ENCODE measurements around the gene FAM185A. TPM values are rescaled to one million over a fixed set of nuclear protein-coding genes. Genes with fewer than 3 reads are reported as not detected.

The FAM185A gene
- total and polyA plus RNA-seq, 2 experiments from 2014 or later, result 2.9 to 5.0 TPM

- TF ChIP-seq EZH2phosphoT487 (IDR thresholded peaks at IDR 0.05; ENCODE audit: insufficient read depth, low read depth) (no peak), EZH2 (IDR thresholded peaks at IDR 0.05; ENCODE audit: insufficient read depth, poor library complexity, severe bottlenecking) (no peak)
- H2AFZ ChIP-seq, result no peak overlapping the region
- H3K9me2 ChIP-seq (ENCODE audit: insufficient read depth), result no peaks in the 10 kb centered on the region
- no peaks in the 10 kb centered on the region for H3F3A ChIP-seq (ENCODE audit: insufficient read depth)
- DNase-seq, result no peak
- no peaks in the 10 kb centered on the region for H3K79me2 ChIP-seq (ENCODE audit: insufficient read depth)
- in situ Hi-C loops (cut with MboI), result no loop called here
- no peaks in the 10 kb centered on the region for H3K4me1 ChIP-seq (ENCODE audit: insufficient read depth)
- H3K9ac ChIP-seq, result no peak overlapping the region
- H3K9me3 ChIP-seq (ENCODE audit: low read depth), result no peaks in the 10 kb centered on the region
- no peaks in the 10 kb centered on the region; the same call in 1 of the 2 replicates for H3K36me3 ChIP-seq (ENCODE audit: low read depth)
- no peak overlapping the region for H3K4me2 ChIP-seq (ENCODE audit: unreplicated experiment)
- no peaks in the 10 kb centered on the region for H3K27me3 ChIP-seq (replicated peaks; ENCODE audit: insufficient read depth)
- no peak overlapping the region for H3K4me3 ChIP-seq
- 92 to 94% methylated on average over 7 of the region's 7 CpGs for WGBS, 2 experiments (ENCODE audit: low coverage in 1 of 2, low lambda C conversion rate in 2 of 2, missing lambda C conversion rate in 2 of 2)
- no peak overlapping the region for H3K27ac ChIP-seq
- no peaks in the 10 kb centered on the region for H4K20me1 ChIP-seq (ENCODE audit: insufficient read depth)
Measured at GRCh38 chr7:102806613-102807012, 57.8 kb downstream of the FAM185A start.

DNA sequence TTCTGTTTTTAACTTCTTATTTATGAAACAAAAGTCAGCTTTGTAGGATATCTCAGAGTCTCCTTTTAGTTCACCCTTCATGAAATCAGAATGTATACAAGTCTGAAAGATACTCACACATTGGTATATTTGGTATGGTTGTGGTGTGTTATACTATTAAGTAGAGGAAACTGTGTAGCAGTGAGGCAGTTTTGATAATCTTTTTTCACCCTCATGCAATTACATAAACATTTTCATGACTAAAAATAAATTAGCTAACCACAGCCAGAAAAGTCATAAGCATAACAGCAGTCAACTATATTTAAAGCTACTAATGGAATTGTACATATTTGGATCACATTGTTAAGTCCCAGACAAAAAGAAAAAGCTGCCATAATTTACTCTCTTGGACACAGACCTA, 62.1 kb downstream of the FAM185A start:
- H3K27me3 ChIP-seq (replicated peaks; ENCODE audit: insufficient read depth), result no peaks in the 10 kb centered on the region
- in situ Hi-C loops (cut with MboI), result no loop called here
- no peaks in the 10 kb centered on the region for H3K9me3 ChIP-seq (ENCODE audit: low read depth)
- no peak overlapping the region for H3K27ac ChIP-seq
- no peaks in the 10 kb centered on the region for H4K20me1 ChIP-seq (ENCODE audit: insufficient read depth)
- no peaks in the 10 kb centered on the region for H3K9me2 ChIP-seq (ENCODE audit: insufficient read depth)
- no peak for TF ChIP-seq EZH2phosphoT487 (IDR thresholded peaks at IDR 0.05; ENCODE audit: insufficient read depth, low read depth)
- no peak for TF ChIP-seq EZH2 (IDR thresholded peaks at IDR 0.05; ENCODE audit: insufficient read depth, poor library complexity, severe bottlenecking)
- no peak overlapping the region for H3K4me2 ChIP-seq (ENCODE audit: unreplicated experiment)
- no peaks in the 10 kb centered on the region; the same call in 1 of the 2 replicates for H3K36me3 ChIP-seq (ENCODE audit: low read depth)
- no peak for DNase-seq
- peaks cover 14% of the 10 kb centered on the region for H3F3A ChIP-seq (ENCODE audit: insufficient read depth)
- no peak overlapping the region for H3K9ac ChIP-seq
- no peak overlapping the region for H2AFZ ChIP-seq
- H3K4me3 ChIP-seq, result no peak overlapping the region
- peaks cover 12% of the 10 kb centered on the region for H3K4me1 ChIP-seq (ENCODE audit: insufficient read depth)
- H3K79me2 ChIP-seq (ENCODE audit: insufficient read depth), result no peaks in the 10 kb centered on the region

DNA sequence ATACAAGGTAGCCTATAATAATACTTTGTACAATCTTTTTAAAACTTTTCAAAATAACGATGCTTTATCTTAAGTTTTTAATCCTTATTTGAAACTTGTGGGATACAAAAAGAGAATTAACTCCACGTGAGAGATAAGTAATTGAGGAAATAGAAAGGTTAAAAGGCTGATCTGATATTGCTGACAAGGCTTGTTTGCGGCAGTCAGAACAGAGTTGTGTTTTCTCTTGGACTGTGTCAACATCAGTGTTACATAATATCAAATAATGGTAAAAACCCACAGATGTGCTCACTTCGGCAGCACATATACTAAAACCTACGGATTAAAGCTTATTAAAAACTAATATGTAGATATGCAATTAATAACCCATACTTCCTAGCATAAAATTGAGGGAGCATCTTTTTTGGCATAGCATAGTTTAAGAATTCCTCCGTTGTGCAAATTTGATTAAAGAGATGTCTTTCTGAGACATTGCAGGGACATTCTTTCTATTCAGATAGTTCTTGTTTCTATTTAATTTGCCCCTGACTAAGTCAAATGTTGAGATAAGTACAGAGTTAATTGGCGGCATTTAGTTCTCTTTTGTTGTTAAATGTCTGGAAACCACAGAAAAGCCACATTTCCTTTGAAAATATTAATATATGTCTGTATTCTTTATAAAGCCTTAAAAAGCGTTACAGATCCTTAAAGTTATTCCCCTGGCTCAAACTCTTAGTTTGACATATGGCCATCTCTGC, 63.3 kb downstream of the FAM185A start:
- Histone ChIP-seq H2AFZ (no peak overlapping the region), H3F3A (ENCODE audit: insufficient read depth) (peaks cover 14% of the 10 kb centered on the region), H4K20me1 (ENCODE audit: insufficient read depth) (no peaks in the 10 kb centered on the region), H3K9me3 (ENCODE audit: low read depth) (no peaks in the 10 kb centered on the region), H3K9me2 (ENCODE audit: insufficient read depth) (no peaks in the 10 kb centered on the region), H3K4me2 (ENCODE audit: unreplicated experiment) (no peak overlapping the region), H3K27me3 (replicated peaks; ENCODE audit: insufficient read depth) (no peaks in the 10 kb centered on the region), H3K4me3 (no peak overlapping the region), H3K9ac (no peak overlapping the region), H3K36me3 (ENCODE audit: low read depth) (no peaks in the 10 kb centered on the region; the same call in 1 of the 2 replicates), H3K27ac (no peak overlapping the region), H3K4me1 (ENCODE audit: insufficient read depth) (peaks cover 12% of the 10 kb centered on the region), H3K79me2 (ENCODE audit: insufficient read depth) (no peaks in the 10 kb centered on the region)
- in situ Hi-C loops (cut with MboI), result no loop called here
- WGBS, 2 experiments (ENCODE audit: low coverage in 1 of 2, low lambda C conversion rate in 2 of 2, missing lambda C conversion rate in 2 of 2), result 81 to 85% methylated on average over 8 of the region's 8 CpGs
- DNase-seq, result no peak
- no peak for TF ChIP-seq EZH2 (IDR thresholded peaks at IDR 0.05; ENCODE audit: insufficient read depth, poor library complexity, severe bottlenecking)
- TF ChIP-seq EZH2phosphoT487 (IDR thresholded peaks at IDR 0.05; ENCODE audit: insufficient read depth, low read depth), result no peak

DNA sequence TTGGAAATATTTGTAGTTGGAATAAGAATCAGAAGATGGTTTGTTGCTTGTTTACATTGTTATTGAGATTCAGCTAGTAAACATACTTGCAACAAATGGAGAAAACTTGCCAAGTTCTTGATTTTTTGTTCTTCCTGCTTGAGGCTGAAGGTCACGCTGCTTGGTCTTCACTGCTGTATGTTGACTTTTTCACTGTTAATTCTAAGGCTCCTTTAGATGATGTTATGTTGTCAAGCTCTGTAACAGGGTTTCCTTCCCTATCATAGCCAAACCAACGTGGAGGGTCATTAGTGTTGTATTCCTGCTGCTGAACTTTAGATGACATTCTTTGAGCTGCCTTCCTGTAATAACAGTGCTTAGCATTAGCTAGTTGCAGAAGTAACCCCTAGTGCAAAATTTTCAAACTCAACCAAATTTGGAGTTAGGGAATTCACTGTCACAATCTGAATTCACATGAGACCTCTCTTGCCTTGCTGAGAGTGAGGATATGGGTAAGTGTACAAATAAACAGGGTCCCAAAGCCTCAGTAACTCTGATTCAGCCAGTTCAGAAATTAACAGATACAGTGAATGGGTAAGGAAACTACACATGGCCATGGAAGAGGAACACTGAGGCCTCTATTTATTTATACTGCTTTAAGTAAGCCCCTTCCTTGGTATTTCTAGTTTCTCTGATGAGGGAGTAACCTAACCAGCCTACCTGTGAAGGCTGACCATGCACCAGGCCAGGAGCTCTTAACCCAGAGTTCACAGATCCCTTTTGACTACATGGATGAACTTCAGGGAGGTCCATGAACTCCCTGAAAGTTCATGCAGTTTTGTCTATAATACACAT, 64.6 kb downstream of the FAM185A start:
- 95 to 100% methylated on average over 2 of the region's 2 CpGs for WGBS, 2 experiments (ENCODE audit: low coverage in 1 of 2, low lambda C conversion rate in 2 of 2, missing lambda C conversion rate in 2 of 2)
- H3K9me3 ChIP-seq (ENCODE audit: low read depth), result no peaks in the 10 kb centered on the region
- no peak for TF ChIP-seq EZH2phosphoT487 (IDR thresholded peaks at IDR 0.05; ENCODE audit: insufficient read depth, low read depth)
- TF ChIP-seq EZH2 (IDR thresholded peaks at IDR 0.05; ENCODE audit: insufficient read depth, poor library complexity, severe bottlenecking), result no peak
- no peak overlapping the region for H3K27ac ChIP-seq
- H3F3A ChIP-seq (ENCODE audit: insufficient read depth), result peaks cover 14% of the 10 kb centered on the region
- no peaks in the 10 kb centered on the region for H3K79me2 ChIP-seq (ENCODE audit: insufficient read depth)
- no peaks in the 10 kb centered on the region; the same call in 1 of the 2 replicates for H3K36me3 ChIP-seq (ENCODE audit: low read depth)
- no peaks in the 10 kb centered on the region for H4K20me1 ChIP-seq (ENCODE audit: insufficient read depth)
- in situ Hi-C loops (cut with MboI), result no loop called here
- H3K4me2 ChIP-seq (ENCODE audit: unreplicated experiment), result no peak overlapping the region
- no peak overlapping the region for H2AFZ ChIP-seq
- H3K9me2 ChIP-seq (ENCODE audit: insufficient read depth), result no peaks in the 10 kb centered on the region
- DNase-seq, result no peak
- H3K4me3 ChIP-seq, result no peak overlapping the region
- H3K27me3 ChIP-seq (replicated peaks; ENCODE audit: insufficient read depth), result no peaks in the 10 kb centered on the region
- no peak overlapping the region for H3K9ac ChIP-seq
- H3K4me1 ChIP-seq (ENCODE audit: insufficient read depth), result peaks cover 12% of the 10 kb centered on the region
